Endodermal cell (in vitro differentiated cells): ENCODE data around the gene BNC2. TPM values are rescaled to one million over a fixed set of nuclear protein-coding genes. Genes with fewer than 3 reads are reported as not detected.

Source experiments
- DNase-seq: peaks from one replicate; pipeline ENCODE4 v3.0.0-alpha.2; 2017
- H3K27ac ChIP-seq: 2 replicates; pipeline ENCODE4 v1.5.1; 2013; ENCODE audit warnings: mild to moderate bottlenecking, low read depth, low read length, moderate library complexity
- H3K27me3 ChIP-seq: 2 replicates; pipeline ENCODE4 v1.6.1; 2013; ENCODE audit warnings: mild to moderate bottlenecking, low read length, moderate library complexity; ENCODE audit not compliant: insufficient read depth, control insufficient read depth, poor library complexity, severe bottlenecking
- H3K36me3 ChIP-seq: 2 replicates; pipeline ENCODE4 v1.7.0; 2013; ENCODE audit warnings: mild to moderate bottlenecking, low read length, moderate library complexity; ENCODE audit not compliant: control insufficient read depth, insufficient read depth
- H3K4me1 ChIP-seq: one replicate; pipeline ENCODE4 v1.7.0; 2013; ENCODE audit warnings: low read length; ENCODE audit not compliant: control insufficient read depth, insufficient read depth
- H3K4me3 ChIP-seq: 2 replicates; pipeline ENCODE4 v1.5.1; 2013; ENCODE audit warnings: mild to moderate bottlenecking, low read length, moderate library complexity
- H3K9ac ChIP-seq: 2 replicates; pipeline ENCODE4 v1.6.1; 2013; ENCODE audit warnings: mild to moderate bottlenecking, low read length, moderate library complexity; ENCODE audit not compliant: poor library complexity, severe bottlenecking; ENCODE audit errors: extremely low read depth
- H3K9me3 ChIP-seq: 2 replicates; pipeline ENCODE4 v1.6.1; 2013; ENCODE audit warnings: mild to moderate bottlenecking, low read length, moderate library complexity; ENCODE audit not compliant: control insufficient read depth
- H3K27ac Mint-ChIP-seq: 2 replicates; pipeline ENCODE4 v1.8.0; 2020; ENCODE audit warnings: mixed read lengths
- H3K27me3 Mint-ChIP-seq: 2 replicates; pipeline ENCODE4 v1.8.0; 2021; ENCODE audit warnings: mild to moderate bottlenecking, mixed read lengths; ENCODE audit not compliant: insufficient read depth
- H3K36me3 Mint-ChIP-seq: 2 replicates; pipeline ENCODE4 v1.8.0; 2020; ENCODE audit warnings: low read depth, mixed read lengths
- H3K4me1 Mint-ChIP-seq: 2 replicates; pipeline ENCODE4 v1.8.0; 2020; ENCODE audit warnings: mixed read lengths
- H3K4me3 Mint-ChIP-seq: 2 replicates; pipeline ENCODE4 v1.8.0; 2020; ENCODE audit warnings: mild to moderate bottlenecking, moderate library complexity, mixed read lengths
- H3K9me3 Mint-ChIP-seq: 2 replicates; pipeline ENCODE4 v1.8.0; 2020; ENCODE audit warnings: mild to moderate bottlenecking, mixed read lengths
- CTCF ChIP-seq: fragments of 200-600 bp; sonication (generic); conservative IDR thresholded peaks from 2 replicates; pipeline ENCODE4 v1.5.0; 2021; ENCODE audit warnings: antibody characterized with exemption, mild to moderate bottlenecking
- WGBS, 2 experiments: methylation state at CpG; one replicate each; pipeline versions ENCODE4 v1.1.5 to v1.1.7; 2013; ENCODE audit warnings: missing lambda C conversion rate in 2 of 2, mixed read lengths in 1 of 2; ENCODE audit not compliant: insufficient coverage in 1 of 2, insufficient read length in 1 of 2; 5-methylcytosine and 5-hydroxymethylcytosine counted together
- total RNA-seq, 2 donors: library from RNA; stranded (reverse); fragmentation: NEBNext Ultra II Directional in 1 of 2; extraction: Animal tissue kit (Norgen Biotek cat#: 25700) in 1 of 2; gene quantifications; 2 replicates in 1 of 2; 3 replicates in 1 of 2; pipeline ENCODE4 v1.2.1, GENCODE V29; 2021

The BNC2 gene
- total RNA-seq, 2 donors from 2014 or later = 3.0 to 10.5 TPM

DNA sequence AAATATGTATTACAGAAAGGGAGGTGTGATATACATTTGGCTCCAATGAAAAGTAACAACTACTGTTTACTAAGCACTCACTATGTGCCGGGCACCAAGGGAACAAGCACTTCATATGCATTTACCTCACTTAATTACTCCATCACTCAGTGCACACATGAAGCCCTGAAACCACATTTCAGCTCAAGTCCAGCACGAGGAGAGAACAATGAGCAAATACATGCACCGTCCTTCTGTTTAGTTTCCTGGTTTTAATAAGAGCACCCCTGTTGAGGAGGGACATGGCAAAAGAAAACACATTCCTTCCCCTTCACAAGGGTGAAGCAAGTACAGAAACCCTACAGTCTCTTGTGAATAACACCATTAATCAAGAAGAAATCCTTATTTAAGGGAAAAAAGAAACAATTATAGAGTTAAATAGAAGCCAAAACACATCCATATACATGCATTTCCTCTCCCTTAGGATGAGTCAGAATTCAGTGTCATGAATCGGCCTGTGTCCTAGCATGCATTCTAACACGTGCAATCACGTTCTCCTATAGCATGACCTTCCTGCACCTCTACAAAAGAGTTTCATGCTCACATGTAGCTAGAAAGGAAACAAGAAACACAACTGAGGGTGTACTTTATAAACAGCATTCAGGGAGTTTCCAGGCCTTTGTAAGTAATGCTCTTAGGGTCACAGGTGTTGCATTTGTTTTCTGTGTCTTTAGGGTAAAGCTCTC lies 411.6 kb downstream of the BNC2 start:
- H3K4me1 Mint-ChIP-seq = peaks cover 19% of the 10 kb centered on the region
- H3K9me3 ChIP-seq = no peaks in the 10 kb centered on the region
- DNase-seq = no peak
- no peaks in the 10 kb centered on the region for H3K27me3 ChIP-seq
- no peaks in the 10 kb centered on the region for H3K36me3 Mint-ChIP-seq
- H3K4me1 ChIP-seq = no peaks in the 10 kb centered on the region
- no peak for TF ChIP-seq CTCF
- peak overlapping the region; percentile 87 for H3K27ac Mint-ChIP-seq
- H3K36me3 ChIP-seq = no peaks in the 10 kb centered on the region
- H3K27ac ChIP-seq = peak overlapping the region; percentile 76
- H3K4me3 ChIP-seq = no peak overlapping the region
- no peak overlapping the region for H3K4me3 Mint-ChIP-seq
- H3K9ac ChIP-seq = no peak overlapping the region
- H3K27me3 Mint-ChIP-seq = no peaks in the 10 kb centered on the region
- H3K9me3 Mint-ChIP-seq = no peaks in the 10 kb centered on the region
- WGBS, 2 experiments = 79 to 82% methylated on average over 4 to 6 of the region's 6 CpGs

- no peak overlapping the region for H3K4me3 ChIP-seq
- no peak overlapping the region for H3K9ac ChIP-seq
- no peak for TF ChIP-seq CTCF
- Mint-ChIP-seq H3K4me1 (peaks cover 12% of the 10 kb centered on the region), H3K4me3 (no peak overlapping the region), H3K9me3 (no peaks in the 10 kb centered on the region), H3K27me3 (no peaks in the 10 kb centered on the region), H3K27ac (no peak overlapping the region), H3K36me3 (no peaks in the 10 kb centered on the region)
- H3K27ac ChIP-seq = no peak overlapping the region
- no peaks in the 10 kb centered on the region for H3K36me3 ChIP-seq
- H3K9me3 ChIP-seq = no peaks in the 10 kb centered on the region
- no peak for DNase-seq
- no peaks in the 10 kb centered on the region for H3K4me1 ChIP-seq
- no peaks in the 10 kb centered on the region for H3K27me3 ChIP-seq
These were observed 414.6 kb downstream of the BNC2 start for GRCh38 chr9:16455842-16456241.

DNA sequence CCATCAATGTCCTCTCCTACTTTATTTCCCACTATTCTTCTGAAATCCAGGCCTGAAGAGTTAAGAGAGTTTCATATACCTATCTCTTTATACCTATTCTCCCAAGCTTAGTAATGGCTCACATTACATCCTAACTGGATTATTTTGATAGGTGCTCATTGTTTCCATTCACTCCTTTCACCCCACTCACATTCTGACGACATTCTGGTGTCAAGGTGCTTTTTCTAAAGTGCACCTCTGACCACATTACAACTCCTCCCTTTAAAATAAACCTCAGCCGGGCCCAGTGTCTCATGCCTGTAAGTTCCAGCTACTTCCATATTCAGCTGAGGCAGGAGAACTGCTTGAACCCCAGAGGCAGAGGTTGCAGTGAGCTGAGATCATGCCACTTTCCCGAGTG lies 417.1 kb downstream of the BNC2 start:
- Histone ChIP-seq H3K4me3 (no peak overlapping the region), H3K9ac (no peak overlapping the region), H3K9me3 (no peaks in the 10 kb centered on the region), H3K4me1 (no peaks in the 10 kb centered on the region), H3K27ac (no peak overlapping the region), H3K27me3 (no peaks in the 10 kb centered on the region), H3K36me3 (no peaks in the 10 kb centered on the region)
- Mint-ChIP-seq H3K4me1 (peaks cover 12% of the 10 kb centered on the region), H3K9me3 (no peaks in the 10 kb centered on the region), H3K4me3 (no peak overlapping the region), H3K27me3 (no peaks in the 10 kb centered on the region), H3K27ac (no peak overlapping the region), H3K36me3 (no peaks in the 10 kb centered on the region)
- TF ChIP-seq CTCF = no peak
- WGBS, 2 experiments = 81 to 87% methylated on average over 3 of the region's 3 CpGs
- no peak for DNase-seq
